ENCODE results near the gene CEMIP2.

Gene CEMIP2

GRCh38 chr9:71769175-71770161 is 1.2 kb upstream of the CEMIP2 start:
- DNase-seq, result peak; percentile 50

DNA sequence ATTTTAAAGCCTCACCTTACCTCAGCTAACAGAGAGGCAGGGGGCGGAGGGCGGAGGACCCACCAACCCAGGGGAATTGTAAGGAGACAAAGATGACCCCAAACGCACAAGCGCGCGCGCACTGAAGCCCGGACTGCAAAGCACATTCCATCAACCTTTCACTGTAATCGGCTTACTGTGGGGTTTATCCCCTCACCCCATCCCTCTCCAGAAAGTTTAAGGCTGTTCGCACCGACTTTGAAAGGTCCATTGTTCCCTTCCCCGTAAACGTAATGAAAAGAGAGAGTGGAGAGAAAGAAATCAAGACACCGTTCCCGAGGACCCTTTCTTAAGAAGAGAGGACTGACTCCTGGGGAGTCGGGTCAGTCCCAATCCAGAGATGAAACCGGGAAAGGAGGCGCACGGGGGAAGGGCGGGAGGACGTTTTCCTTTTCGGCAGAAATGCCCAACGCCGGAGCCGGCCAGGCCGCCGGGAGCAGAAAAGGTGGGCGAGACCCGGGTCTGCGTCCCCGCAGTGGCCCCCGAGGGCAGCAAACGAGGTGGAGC is 464 bp downstream of the CEMIP2 start:
- no peak for DNase-seq

GRCh38 chr9:71767163-71767775 is 1.0 kb downstream of the CEMIP2 start:
- no peak for DNase-seq

DNA sequence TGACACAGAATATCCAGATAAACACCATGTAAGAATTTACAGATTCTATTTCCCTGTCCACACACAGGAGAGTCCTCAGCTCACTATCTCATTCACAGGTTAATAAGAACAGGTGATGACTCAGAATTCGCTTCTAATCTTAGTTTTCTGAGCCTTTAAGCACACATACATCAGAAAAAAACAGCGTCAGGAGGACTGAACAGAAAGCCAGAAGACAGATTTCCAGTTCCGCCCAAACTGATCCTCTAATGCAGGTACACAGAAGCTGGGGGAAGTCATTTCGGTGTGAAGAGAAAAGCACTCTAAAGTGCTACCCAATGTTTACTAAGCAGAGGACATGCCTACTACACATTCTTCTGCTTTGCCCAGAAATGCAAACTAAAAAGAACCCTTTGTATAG is 1.6 kb downstream of the CEMIP2 start:
- no peak for DNase-seq

GRCh38 chr9:71765693-71766092 is 2.6 kb downstream of the CEMIP2 start:
- peak; percentile 19 for DNase-seq

GRCh38 chr9:71764891-71765290 is 3.4 kb downstream of the CEMIP2 start:
- no peak for DNase-seq

DNA sequence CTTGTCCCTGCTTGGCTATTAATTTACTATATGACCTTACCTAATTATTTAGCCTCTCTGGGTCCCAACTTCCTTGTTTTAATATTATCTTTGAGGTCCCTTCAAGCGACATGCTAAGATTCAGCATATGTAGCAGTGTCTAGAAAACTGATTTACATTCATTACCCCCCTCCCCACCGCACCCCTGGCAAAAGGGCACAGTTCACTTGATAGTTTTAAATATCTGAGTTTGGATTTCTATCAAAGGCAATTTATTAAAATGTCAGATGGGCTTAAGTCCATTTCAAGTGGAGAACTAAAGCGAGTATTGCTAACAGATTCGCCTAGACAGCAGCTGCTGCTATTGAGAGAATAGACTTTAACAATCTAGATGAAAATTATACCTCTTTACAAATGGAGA is 3.9 kb downstream of the CEMIP2 start:
- DNase-seq, result no peak

GRCh38 chr9:71763832-71764231 is 4.5 kb downstream of the CEMIP2 start:
- DNase-seq, result no peak

DNA sequence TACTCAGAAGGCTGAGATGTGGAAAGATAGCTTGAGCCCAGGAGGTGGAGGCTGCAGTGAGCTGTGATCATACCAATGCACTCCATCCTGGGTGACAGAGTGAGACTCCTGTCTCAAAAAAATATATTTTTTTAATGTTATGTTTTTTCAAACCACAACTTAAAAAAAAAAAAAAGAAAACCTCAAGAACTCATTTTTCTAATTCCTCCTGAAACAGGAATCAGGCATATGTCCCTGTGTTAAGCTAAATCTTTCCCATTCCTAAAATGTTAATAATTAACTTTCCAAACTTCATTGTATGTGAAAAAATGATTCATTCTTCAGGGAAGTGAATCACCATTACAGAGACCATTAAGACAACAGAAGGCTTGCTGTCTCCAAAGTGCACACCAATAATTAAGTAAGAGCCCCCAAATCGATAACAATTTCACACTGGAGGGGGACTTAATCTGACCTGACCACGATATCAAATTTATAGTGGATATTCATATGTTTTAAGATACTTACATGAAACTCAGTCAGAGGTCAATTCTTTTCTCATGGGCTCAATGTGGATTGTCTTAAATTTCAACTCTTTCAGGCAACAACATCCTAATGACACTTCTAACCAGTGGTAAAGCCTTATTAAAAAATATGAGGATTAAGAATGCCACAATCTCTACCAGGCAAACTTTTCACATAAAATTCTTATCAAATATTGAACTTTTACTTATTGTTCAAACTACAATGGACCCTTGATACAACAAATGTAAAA is 5.2 kb downstream of the CEMIP2 start:
- DNase-seq, result no peak

GRCh38 chr9:71761938-71762353 is 6.4 kb downstream of the CEMIP2 start:
- DNase-seq, result no peak

DNA sequence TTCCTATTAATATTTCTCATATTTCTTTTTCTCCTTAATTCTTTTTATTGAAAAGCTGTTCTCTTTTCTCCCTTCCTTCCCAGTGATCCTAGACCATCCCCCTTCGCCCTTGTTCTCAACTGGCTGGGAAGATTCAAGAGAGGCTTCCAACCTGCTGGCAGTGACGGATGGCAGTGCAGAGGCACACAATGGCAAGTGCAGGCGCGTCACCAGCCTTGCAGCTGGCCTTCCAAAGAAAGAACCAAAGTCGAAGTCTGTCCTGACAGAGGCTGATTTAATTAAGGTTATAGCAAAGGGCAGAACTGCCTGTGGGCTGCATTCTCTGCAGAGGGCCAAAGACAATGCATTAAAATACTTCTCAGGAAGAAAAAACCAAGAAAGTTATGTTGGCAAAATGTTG is 7.4 kb downstream of the CEMIP2 start:
- no peak for DNase-seq

DNA sequence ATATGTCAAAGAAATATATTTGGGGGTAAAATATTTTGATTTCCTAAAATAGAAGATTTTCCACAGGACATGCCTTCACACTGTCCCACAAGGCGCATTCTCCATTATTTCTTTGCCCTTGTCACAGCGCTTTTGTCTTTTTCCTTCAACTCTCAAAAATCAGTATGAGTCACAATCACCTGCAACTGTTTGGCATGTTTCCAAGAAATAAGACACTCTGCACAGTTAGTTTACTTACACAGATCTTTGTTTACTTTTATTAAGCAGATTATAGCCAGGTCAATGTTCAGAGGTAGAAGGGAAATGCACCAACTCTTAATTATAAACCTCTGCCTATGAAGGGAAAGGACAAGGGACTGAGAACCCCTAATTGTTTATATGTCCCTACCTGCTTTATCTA is 9.5 kb downstream of the CEMIP2 start:
- DNase-seq, result no peak

GRCh38 chr9:71758277-71758676 is 10.0 kb downstream of the CEMIP2 start:
- no peak for DNase-seq

DNA sequence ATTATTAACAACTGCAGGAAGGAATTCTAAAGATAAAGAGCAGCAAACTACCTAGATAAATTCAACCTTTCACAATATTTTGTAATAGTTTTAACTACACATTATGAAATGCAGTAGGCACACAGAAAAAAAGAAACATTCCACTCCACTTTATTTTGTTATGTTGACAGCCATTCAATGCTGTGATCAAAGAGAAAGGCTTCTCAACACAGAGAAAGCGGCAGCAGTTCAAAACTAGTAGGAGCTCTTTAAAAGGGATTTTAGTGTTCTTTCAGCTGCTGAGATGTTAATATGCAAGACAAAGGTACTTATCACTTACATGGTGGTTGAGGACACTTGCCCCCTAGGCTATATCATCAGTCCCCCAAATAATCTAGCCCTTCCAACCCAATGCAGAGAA is 11.6 kb downstream of the CEMIP2 start:
- no peak for DNase-seq

- DNase-seq, result no peak
These were observed 12.4 kb downstream of the CEMIP2 start for GRCh38 chr9:71755869-71756268.

DNA sequence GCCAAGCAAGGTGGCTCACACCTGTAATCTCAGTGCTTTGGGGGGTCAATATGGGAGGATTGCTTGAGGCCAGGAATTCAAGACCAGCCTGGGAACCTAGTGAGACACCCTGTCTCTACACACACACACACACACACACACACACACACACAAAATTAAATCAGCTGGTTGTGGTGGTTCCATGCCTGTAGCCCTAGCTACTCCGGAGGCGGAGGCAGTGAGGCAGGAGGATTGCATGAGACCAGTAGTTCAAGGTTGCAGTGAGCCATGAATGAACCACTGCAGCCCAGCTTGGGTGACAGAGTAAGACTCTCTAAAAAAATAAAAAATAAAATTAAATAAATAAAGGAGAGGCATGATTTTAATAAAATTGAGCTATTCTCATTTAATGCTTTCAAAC is 13.1 kb downstream of the CEMIP2 start:
- no peak for DNase-seq

DNA sequence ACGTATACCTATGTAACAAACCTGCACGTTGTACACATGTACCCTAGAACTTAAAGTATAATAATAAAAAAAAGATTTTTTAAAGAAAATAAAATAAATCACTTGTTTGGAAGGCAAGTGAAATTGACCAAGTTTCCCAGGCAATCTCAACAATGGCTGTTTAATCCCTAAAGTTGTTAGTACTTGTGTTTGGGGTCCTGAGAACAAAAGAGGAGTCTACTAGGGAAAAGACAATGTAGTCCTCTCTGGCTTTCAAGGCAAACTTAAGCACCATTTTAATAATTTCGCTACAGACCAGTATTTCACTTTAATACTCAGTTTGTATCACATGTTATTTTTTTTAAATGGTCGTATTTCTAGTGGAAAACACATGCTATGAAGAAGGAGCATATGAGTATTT is 14.2 kb downstream of the CEMIP2 start:
- no peak for DNase-seq

DNA sequence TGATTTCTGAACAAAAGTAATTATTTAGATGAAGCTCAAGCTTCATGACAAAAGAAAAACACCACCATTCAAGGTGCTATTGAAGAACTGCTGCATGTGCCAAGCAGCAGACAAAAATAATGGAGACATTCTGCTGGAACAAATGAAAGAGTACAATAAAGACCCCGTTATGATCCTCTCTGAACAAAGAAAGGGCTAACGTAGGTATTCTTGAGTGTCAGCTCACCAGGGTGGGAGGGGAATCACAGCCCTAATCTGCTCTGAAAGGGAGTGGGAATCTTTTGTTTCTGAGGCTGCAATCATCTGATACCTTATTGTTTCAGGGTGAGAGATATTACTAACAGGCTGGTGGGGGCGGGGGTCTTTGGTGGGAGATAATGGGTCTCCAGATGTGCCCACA is 15.4 kb downstream of the CEMIP2 start:
- DNase-seq, result no peak

DNA sequence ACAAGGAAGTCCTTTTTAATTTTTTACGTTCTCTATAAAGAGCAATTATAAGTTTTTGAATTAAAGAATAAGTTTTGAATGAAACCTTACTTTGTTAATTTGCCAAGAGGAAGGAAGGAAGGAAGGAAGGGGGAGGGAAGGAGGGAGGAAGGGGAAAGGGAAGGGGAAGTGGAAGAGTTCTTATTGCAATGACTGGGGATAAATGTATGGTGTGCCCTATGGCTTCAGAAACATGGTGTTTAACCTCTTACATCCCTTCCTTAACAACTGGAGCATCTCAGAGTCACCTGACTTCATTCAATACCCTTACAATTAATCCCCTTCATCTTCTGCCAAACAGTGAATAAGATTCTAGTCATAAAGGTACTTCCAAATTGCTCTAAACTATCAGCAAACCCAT is 16.0 kb downstream of the CEMIP2 start:
- no peak for DNase-seq

- no peak for DNase-seq
These were observed 20.0 kb downstream of the CEMIP2 start for GRCh38 chr9:71748280-71748743.

DNA sequence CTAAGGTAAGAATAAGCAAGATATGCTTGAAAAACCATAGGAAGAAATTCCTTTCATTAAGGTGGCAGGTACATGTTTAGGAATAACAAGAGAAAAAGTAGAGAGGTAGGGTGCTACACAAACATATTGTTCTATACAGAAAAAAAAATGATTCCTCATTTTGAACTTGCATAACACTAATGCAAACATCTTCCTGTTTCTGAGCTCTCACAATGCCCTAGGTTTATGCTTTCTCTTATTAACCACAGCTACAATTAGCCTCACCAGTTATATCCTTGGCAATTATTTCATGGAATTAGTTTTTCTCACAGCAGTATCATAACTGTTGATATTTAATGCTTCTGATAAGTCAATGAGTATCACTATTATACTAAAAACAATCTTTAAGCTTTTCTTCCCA is 20.7 kb downstream of the CEMIP2 start:
- DNase-seq, result no peak

GRCh38 chr9:71746758-71747125 is 21.6 kb downstream of the CEMIP2 start:
- DNase-seq, result no peak

- DNase-seq, result no peak
These were observed 22.1 kb downstream of the CEMIP2 start for GRCh38 chr9:71746023-71746757.

Data from activated T-cell treated with anti-CD3 and anti-CD28 coated beads for 4 hours (primary cell).